ENCODE measurements around the gene ADPRS.

- no peak for TF ChIP-seq CTCF (IDR thresholded peaks at IDR 0.05)
- TF ChIP-seq EP300 (IDR thresholded peaks at IDR 0.05), result no peak
- TF ChIP-seq POLR2AphosphoS5 (IDR thresholded peaks at IDR 0.05), result no peak
- no peak for TF ChIP-seq POLR2A (IDR thresholded peaks at IDR 0.05)
Measured at GRCh38 chr1:36097693-36098585, 9.2 kb downstream of the ADPRS start.

Data from suprapubic skin (tissue), 4 donors.